ENCODE data around the gene RARRES1.

- TF ChIP-seq POLR2AphosphoS5 (IDR thresholded peaks at IDR 0.05) (no peak), CTCF (IDR thresholded peaks at IDR 0.05) (no peak), POLR2A (IDR thresholded peaks at IDR 0.05) (no peak)
Observed at GRCh38 chr3:158755421-158755820, 23.2 kb upstream of the RARRES1 start.

Data from breast epithelium (tissue), 3 donors.